T47D (cell line): ENCODE results near the gene NIP7.

Source experiments
- DNase-seq, 2 experiments: peaks; one replicate each; pipeline versions ENCODE4 v3.0.0 to v3.0.0-alpha.2; 2011 to 2012; ENCODE audit warnings: low read depth in 1 of 2, low spot score in 1 of 2
- JUND ChIP-seq: IDR thresholded peaks from 2 replicates; pipeline ENCODE4 v1.6.1; 2012; ENCODE audit warnings: low read depth
- in situ Hi-C: cut with HindIII; loops from 2 replicates; pipeline ENCODE4 v1.10.0; 2016; ENCODE audit warnings: low sequenced_read_pairs, low pct_unique_long_range_greater_than_20kb

NIP7 gene

GRCh38 chr16:69365901-69366300 is 26.3 kb downstream of the NIP7 start:
- in situ Hi-C loops, result no loop called here
- no peak for DNase-seq
- TF ChIP-seq JUND, result no peak

GRCh38 chr16:69366431-69366830 is 26.9 kb downstream of the NIP7 start:
- no peak for DNase-seq
- in situ Hi-C loops, result no loop called here
- no peak for TF ChIP-seq JUND

DNA sequence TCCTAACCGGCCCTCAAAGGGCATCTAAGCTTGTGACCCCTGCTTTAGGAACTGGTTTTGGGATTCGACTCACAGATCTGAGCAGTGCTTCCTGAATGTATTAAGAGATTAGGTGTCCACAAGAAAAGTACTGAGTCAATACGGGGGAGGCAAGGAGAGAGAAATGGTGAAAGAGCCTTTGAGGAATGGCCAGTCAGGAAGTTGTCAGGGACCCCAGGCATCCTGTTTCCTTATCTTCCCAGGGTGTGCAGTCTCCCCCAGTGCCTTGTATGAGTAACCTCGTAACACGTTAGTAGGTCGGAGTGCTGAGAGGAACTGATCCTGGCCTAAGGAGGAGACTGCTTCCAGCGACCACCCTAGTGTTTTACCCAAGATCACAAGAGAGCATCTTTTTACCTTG is 28.4 kb downstream of the NIP7 start:
- TF ChIP-seq JUND, result no peak
- no peak for DNase-seq
- in situ Hi-C loops, result no loop called here

DNA sequence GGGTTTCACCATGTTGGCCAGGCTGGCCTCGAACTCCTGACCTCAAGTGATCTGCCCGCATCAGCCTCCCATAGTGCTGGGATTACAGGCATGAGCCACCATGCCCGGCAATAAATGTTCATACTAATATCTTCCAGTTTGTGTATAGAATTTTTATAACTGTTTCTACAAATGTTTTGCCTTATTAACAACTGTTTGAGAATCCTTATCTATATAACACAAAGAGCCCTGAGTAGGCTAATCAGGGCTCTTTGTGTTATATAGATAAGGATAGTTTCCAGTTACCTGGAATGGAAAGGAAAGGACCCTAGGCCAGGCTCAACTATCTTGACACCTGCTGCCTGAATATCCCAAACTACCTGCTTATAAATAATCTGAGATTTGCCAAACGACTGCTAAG is 29.3 kb downstream of the NIP7 start:
- no peak for DNase-seq
- no peak for TF ChIP-seq JUND
- in situ Hi-C loops, result no loop called here

DNA sequence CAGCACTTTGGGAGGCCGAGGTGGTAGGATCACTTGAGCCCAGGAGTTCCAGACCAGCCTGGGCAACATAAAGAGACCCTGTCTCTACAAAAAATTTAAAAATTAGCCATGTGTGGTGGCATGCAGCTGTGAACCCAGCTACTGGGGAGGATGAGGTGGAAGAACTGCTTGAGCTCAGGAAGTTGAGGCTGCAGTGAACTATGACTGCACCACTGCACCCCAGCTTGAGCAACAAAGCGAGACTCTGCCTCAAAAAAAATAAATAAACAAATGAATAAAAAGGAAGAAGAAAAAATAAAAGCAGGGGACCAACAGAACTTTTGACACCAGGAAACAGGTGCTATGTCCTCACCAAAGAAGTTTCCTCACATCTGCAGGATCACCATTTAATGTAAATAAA is 32.0 kb downstream of the NIP7 start:
- TF ChIP-seq JUND, result no peak
- DNase-seq, result no peak
- in situ Hi-C loops, result no loop called here

- in situ Hi-C loops, result no loop called here
- no peak for DNase-seq
- no peak for TF ChIP-seq JUND
Measured at GRCh38 chr16:69373019-69373418, 33.4 kb downstream of the NIP7 start.

GRCh38 chr16:69376393-69377059 is 37.0 kb downstream of the NIP7 start:
- no peak for TF ChIP-seq JUND
- in situ Hi-C loops, result no loop called here
- no peak for DNase-seq

- no peak for TF ChIP-seq JUND
- in situ Hi-C loops, result no loop called here
- DNase-seq, result no peak
Measured at GRCh38 chr16:69378036-69378435, 38.5 kb downstream of the NIP7 start.

- in situ Hi-C loops, result no loop called here
- TF ChIP-seq JUND, result no peak
- no peak for DNase-seq
Measured at GRCh38 chr16:69378760-69379159, 39.2 kb downstream of the NIP7 start.

DNA sequence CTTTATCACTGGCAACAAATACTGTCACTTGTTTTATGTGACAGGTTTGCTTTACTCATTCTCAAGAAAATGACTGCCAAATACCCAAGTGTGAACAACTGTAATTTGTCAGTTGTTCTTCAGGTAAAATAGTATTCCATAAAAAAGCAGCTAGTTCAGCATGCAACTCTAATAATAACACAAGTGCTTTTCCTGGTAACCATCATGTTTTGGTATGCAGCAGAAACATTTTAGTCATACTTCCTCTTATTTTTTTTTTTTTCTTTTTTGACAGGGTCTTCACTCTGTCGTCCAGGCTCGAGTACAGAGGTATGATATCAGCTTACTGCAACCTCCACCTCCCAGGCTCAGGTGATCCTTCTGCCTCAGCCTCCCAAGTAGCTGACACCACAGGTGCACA is 41.7 kb downstream of the NIP7 start:
- TF ChIP-seq JUND, result no peak
- in situ Hi-C loops, result no loop called here
- no peak for DNase-seq

DNA sequence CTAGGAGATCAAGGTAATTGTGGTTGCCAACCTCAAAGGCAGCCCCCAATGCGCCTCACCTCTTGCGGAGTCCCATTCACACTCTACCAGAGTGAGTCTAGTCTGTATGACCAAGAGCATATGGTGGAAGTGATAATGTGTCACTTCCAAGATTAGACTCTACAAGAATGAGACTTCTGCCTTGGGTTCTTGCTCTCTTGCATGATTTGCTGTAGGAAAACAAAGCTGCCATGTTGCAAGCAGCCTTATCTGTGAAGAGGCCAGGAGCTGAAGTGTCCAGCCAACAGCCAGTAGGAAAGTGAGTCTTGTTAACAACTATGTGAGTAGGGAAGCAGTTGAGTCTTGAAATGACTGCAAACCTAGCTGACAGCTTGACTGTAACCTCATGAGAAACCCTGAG is 42.8 kb downstream of the NIP7 start:
- in situ Hi-C loops, result no loop called here
- TF ChIP-seq JUND, result no peak

DNA sequence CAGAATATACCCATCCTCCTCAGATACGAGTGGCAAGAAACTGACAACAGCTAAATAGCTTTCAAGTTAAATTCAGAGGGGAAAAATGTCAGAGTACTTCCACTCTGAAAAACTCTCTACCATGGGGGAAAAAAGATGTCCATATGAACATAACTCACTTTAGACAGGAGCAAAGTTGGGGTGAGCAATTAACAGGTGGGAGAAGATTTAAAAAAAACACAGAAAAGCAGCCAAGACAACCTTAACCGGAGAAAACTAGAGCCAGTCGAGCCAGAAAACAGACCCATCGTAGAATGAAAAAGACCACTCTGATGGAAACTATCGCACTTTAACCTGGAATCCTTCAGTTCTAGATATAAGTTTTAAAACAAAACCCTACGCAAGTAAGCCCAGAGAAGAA is 45.4 kb downstream of the NIP7 start:
- no peak for TF ChIP-seq JUND
- DNase-seq, result no peak
- in situ Hi-C loops, result no loop called here

More for the DNA sequence above, 42.8 kb downstream of the NIP7 start:
- DNase-seq, result no peak

GRCh38 chr16:69386596-69386995 is 47.0 kb downstream of the NIP7 start:
- TF ChIP-seq JUND, result no peak
- no peak for DNase-seq
- in situ Hi-C loops, result no loop called here
